H1 (cell line): ENCODE data around the gene ISL2. TPM values are rescaled to one million over a fixed set of nuclear protein-coding genes. Genes with fewer than 3 reads are reported as not detected.
"Not testable (repeated sequence)": the region's sequence is repeated elsewhere in the genome, so short reads cannot be mapped to it uniquely, and the experiment has no call there.

Experiments
- CTCF ChIA-PET: fragments of 300-600 bp; sonication (Branson Sonifier 250); formaldehyde crosslinking; loops from one replicate; lab custom pipeline; 2021; ENCODE audit not compliant: partially characterized antibody; lab: Charles Lee
- POLR2A ChIA-PET: fragments of 300-600 bp; sonication (Branson Sonifier 250); formaldehyde crosslinking; loops from one replicate; lab custom pipeline; 2021; ENCODE audit warnings: inconsistent platforms; ENCODE audit not compliant: partially characterized antibody; lab: Charles Lee
- DNase-seq, 2 experiments: peaks; one replicate each; pipeline versions ENCODE4 v3.0.0 to v3.0.0-alpha.2; 2010 to 2022; ENCODE audit warnings: low spot score in 2 of 2, low read depth in 1 of 2, mixed read lengths in 1 of 2
- FAIRE-seq: peaks from 2 replicates; lab custom pipeline; 2011; peaks lifted over from hg19 to GRCh38; lab: Jason Lieb, UNC
- H2AFZ ChIP-seq: 2 replicates; pipeline ENCODE4 v1.8.1; 2012; ENCODE audit warnings: low read length, inconsistent platforms
- H2AK5ac ChIP-seq: 2 replicates; pipeline ENCODE4 v1.6.1; 2013; ENCODE audit warnings: low read depth, low read length
- H2BK120ac ChIP-seq: replicated peaks from 2 replicates; pipeline ENCODE3; 2013; ENCODE audit warnings: low read depth, low read length, inconsistent platforms
- H2BK12ac ChIP-seq: 2 replicates; pipeline ENCODE4 v1.6.1; 2013; ENCODE audit warnings: low read depth, low read length
- H2BK15ac ChIP-seq: 2 replicates; pipeline ENCODE4 v1.6.1; 2013; ENCODE audit warnings: low read length
- H2BK20ac ChIP-seq: 2 replicates; pipeline ENCODE4 v1.6.1; 2013; ENCODE audit warnings: low read length
- H2BK5ac ChIP-seq: 2 replicates; pipeline ENCODE4 v1.6.1; 2013; ENCODE audit warnings: low read depth, low read length
- H3K14ac ChIP-seq: 2 replicates; pipeline ENCODE4 v1.6.1; 2013; ENCODE audit warnings: inconsistent platforms; ENCODE audit not compliant: insufficient read length
- H3K18ac ChIP-seq: 2 replicates; pipeline ENCODE4 v1.6.1; 2013; ENCODE audit warnings: low read length; ENCODE audit errors: extremely low read depth
- H3K23ac ChIP-seq: 2 replicates; pipeline ENCODE4 v1.6.1; 2013; ENCODE audit warnings: inconsistent platforms; ENCODE audit not compliant: insufficient read length
- H3K23me2 ChIP-seq: 2 replicates; pipeline ENCODE4 v1.6.1; 2013; ENCODE audit warnings: low read depth, low read length
- H3K27ac ChIP-seq: 2 replicates; pipeline ENCODE4 v1.6.1; 2011; ENCODE audit warnings: low read depth, low read length, inconsistent platforms
- H3K27me3 ChIP-seq, 4 experiments: replicated peaks in 1 of 4; 1 replicate in 1 of 4; 2 replicates in 3 of 4; pipeline versions ENCODE4 v1.6.1 to v1.8.1; 2011 to 2013; ENCODE audit warnings: low read length in 3 of 4, mild to moderate bottlenecking in 3 of 4, inconsistent platforms in 2 of 4, mixed read lengths in 2 of 4, moderate library complexity in 1 of 4; ENCODE audit not compliant: control insufficient read depth in 3 of 4, insufficient read depth in 3 of 4; ENCODE audit errors: extremely low read depth in 1 of 4
- H3K36me3 ChIP-seq, 4 experiments: 2 replicates each; pipeline versions ENCODE4 v1.6.1 to v1.8.1; 2011 to 2013; ENCODE audit warnings: mild to moderate bottlenecking in 4 of 4, low read length in 3 of 4, moderate library complexity in 2 of 4, control low read depth in 1 of 4, inconsistent platforms in 1 of 4; ENCODE audit not compliant: insufficient read depth in 4 of 4, control insufficient read depth in 2 of 4
- H3K4ac ChIP-seq: replicated peaks from 2 replicates; pipeline ENCODE3; 2013; ENCODE audit warnings: low read length, low read depth, mixed read lengths, inconsistent platforms; ENCODE audit not compliant: insufficient read length
- H3K4me1 ChIP-seq, 4 experiments: replicated peaks in 1 of 4; 1 replicate in 1 of 4; 2 replicates in 3 of 4; pipeline versions ENCODE4 v1.6.1 to v1.8.1; 2011 to 2013; ENCODE audit warnings: low read length in 3 of 4, inconsistent platforms in 2 of 4, mixed read lengths in 1 of 4; ENCODE audit not compliant: insufficient read depth in 4 of 4, control insufficient read depth in 3 of 4
- H3K4me2 ChIP-seq, 2 experiments: 2 replicates each; pipeline versions ENCODE4 v1.6.1 to v1.8.1; 2011 to 2013; ENCODE audit warnings: low read depth in 2 of 2, low read length in 2 of 2, control low read depth in 1 of 2, inconsistent platforms in 1 of 2, mild to moderate bottlenecking in 1 of 2; ENCODE audit not compliant: insufficient read depth in 1 of 2
- H3K4me3 ChIP-seq, 4 experiments: fragments of 200-600, 300-600 bp in 1 of 4; sonication (generic), shearing (Covaris generic), sonication (Bioruptor Twin) in 1 of 4; 2 replicates each; pipeline versions ENCODE4 v1.5.1 to v1.8.1; 2011 to 2016; ENCODE audit warnings: low read length in 4 of 4, low read depth in 3 of 4, control low read depth in 2 of 4, inconsistent platforms in 2 of 4, mild to moderate bottlenecking in 2 of 4, mixed read lengths in 1 of 4, moderate library complexity in 1 of 4; ENCODE audit not compliant: insufficient read depth in 2 of 4; ENCODE audit errors: extremely low read depth in 1 of 4
- H3K56ac ChIP-seq: replicated peaks from 2 replicates; pipeline ENCODE3; 2013; ENCODE audit warnings: low read depth, mild to moderate bottlenecking, mixed read lengths, low read length, inconsistent platforms; ENCODE audit not compliant: insufficient read length
- H3K79me1 ChIP-seq: 2 replicates; pipeline ENCODE4 v1.6.1; 2013; ENCODE audit warnings: low read depth, low read length, control low read depth
- H3K79me2 ChIP-seq, 2 experiments: 2 replicates each; pipeline versions ENCODE4 v1.6.1 to v1.8.1; 2012 to 2013; ENCODE audit warnings: low read length in 2 of 2, mild to moderate bottlenecking in 2 of 2, inconsistent platforms in 1 of 2; ENCODE audit not compliant: insufficient read depth in 2 of 2, control insufficient read depth in 1 of 2
- H3K9ac ChIP-seq, 4 experiments: replicated peaks in 1 of 4; 1 replicate in 1 of 4; 2 replicates in 3 of 4; pipeline versions ENCODE4 v1.6.1 to v1.8.1; 2011 to 2013; ENCODE audit warnings: low read depth in 3 of 4, low read length in 3 of 4, control low read depth in 2 of 4, mild to moderate bottlenecking in 2 of 4, moderate library complexity in 2 of 4, inconsistent platforms in 1 of 4; ENCODE audit errors: extremely low read depth in 1 of 4
- H3K9me3 ChIP-seq, 2 experiments: 2 replicates each; pipeline versions ENCODE4 v1.6.1 to v1.8.1; 2012 to 2013; ENCODE audit warnings: mild to moderate bottlenecking in 2 of 2, moderate library complexity in 2 of 2, control low read depth in 1 of 2, inconsistent platforms in 1 of 2, low read depth in 1 of 2, low read length in 1 of 2, mixed read lengths in 1 of 2; ENCODE audit not compliant: insufficient read depth in 2 of 2
- H4K20me1 ChIP-seq, 2 experiments: replicated peaks in 1 of 2; 2 replicates each; pipeline versions ENCODE3 to v1.8.1; 2011 to 2013; ENCODE audit warnings: inconsistent platforms in 2 of 2, low read length in 2 of 2, mild to moderate bottlenecking in 1 of 2; ENCODE audit not compliant: insufficient read depth in 2 of 2, control insufficient read depth in 1 of 2
- H4K5ac ChIP-seq: 2 replicates; pipeline ENCODE4 v1.6.1; 2013; ENCODE audit warnings: low read length, low read depth, mixed read lengths, inconsistent platforms; ENCODE audit not compliant: insufficient read length
- H4K8ac ChIP-seq: 2 replicates; pipeline ENCODE4 v1.8.0; 2013; ENCODE audit warnings: mild to moderate bottlenecking, moderate library complexity, low read length, inconsistent platforms; ENCODE audit not compliant: insufficient read depth; ENCODE audit errors: extremely low read depth
- H4K91ac ChIP-seq: replicated peaks from 2 replicates; pipeline ENCODE3; 2013; ENCODE audit warnings: low read length, mixed read lengths, inconsistent platforms; ENCODE audit not compliant: insufficient read length
- WGBS, 2 experiments: shearing (Covaris generic) in 1 of 2; methylation state at CpG; one replicate each; pipeline versions ENCODE4 v1.1.6 to v1.1.7; 2013 to 2015; ENCODE audit warnings: low lambda C conversion rate in 2 of 2, mixed read lengths in 2 of 2, inconsistent platforms in 1 of 2, low coverage in 1 of 2, missing lambda C conversion rate in 1 of 2; ENCODE audit not compliant: insufficient replicate concordance in 2 of 2, insufficient coverage in 1 of 2, insufficient read length in 1 of 2; ENCODE audit errors: extremely low coverage in 1 of 2, missing lambda C conversion rate in 1 of 2; 5-methylcytosine and 5-hydroxymethylcytosine counted together
- polyA plus RNA-seq, 7 experiments: library from polyadenylated mRNA; depleted of rRNA in 3 of 7; stranded (reverse) in 5 of 7; unstranded in 2 of 7; fragments of >200 nt in 5 of 7; fragments of 200-250 nt in 2 of 7; gene quantifications; 1 replicate in 5 of 7; 2 replicates in 1 of 7; 4 replicates in 1 of 7; pipeline versions ENCODE4 v1.2.1 to v1.2.3, GENCODE V29; 2011 to 2013; ENCODE audit warnings: missing spikeins in 2 of 7, mixed read lengths in 2 of 7
- total RNA-seq: library from RNA; stranded (reverse); fragmentation: NEBNext Ultra II Directional; extraction: Animal tissue kit (Norgen Biotek cat#: 25700); gene quantifications from 2 replicates; pipeline ENCODE4 v1.2.1, GENCODE V29; 2021

Gene ISL2
- total and polyA plus RNA-seq, 2 of the 8 experiments (the other 6 are each of a cell fraction or from before 2014, with no cell fraction given): 0.32 to 0.99 TPM

DNA sequence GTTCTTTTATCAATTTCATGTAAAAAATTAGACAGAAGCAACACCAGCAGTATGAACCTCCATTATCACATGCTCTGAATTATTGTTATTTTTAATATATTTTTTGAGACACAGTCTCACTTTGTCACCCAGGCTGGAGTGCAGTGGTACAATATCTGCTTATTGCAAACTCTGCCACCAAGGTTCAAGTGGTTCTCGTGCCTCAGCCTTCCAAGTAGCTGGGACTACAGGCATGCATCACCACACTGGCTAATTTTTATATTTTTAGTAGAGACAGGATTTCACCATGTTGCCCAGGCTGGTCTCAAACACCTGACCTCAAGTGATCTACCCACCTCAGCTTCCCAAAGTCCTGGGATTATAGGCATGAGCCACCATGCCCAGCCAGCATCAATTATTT, 42.1 kb upstream of the ISL2 start:
- not testable (repeated sequence) for H2BK12ac ChIP-seq, H4K91ac ChIP-seq, H2BK120ac ChIP-seq, H3K27me3 ChIP-seq, H3K4me3 ChIP-seq, H4K20me1 ChIP-seq, H3K27ac ChIP-seq, H3K23me2 ChIP-seq, H2AK5ac ChIP-seq, H3K9ac ChIP-seq, H2BK20ac ChIP-seq, H3K18ac ChIP-seq, H2AFZ ChIP-seq, H4K5ac ChIP-seq, H2BK5ac ChIP-seq, H3K36me3 ChIP-seq, H3K56ac ChIP-seq, H3K9me3 ChIP-seq, H4K8ac ChIP-seq, H3K4me1 ChIP-seq, H3K14ac ChIP-seq, H3K23ac ChIP-seq, DNase-seq, H3K79me1 ChIP-seq, H3K4ac ChIP-seq, H2BK15ac ChIP-seq, FAIRE-seq, H3K4me2 ChIP-seq
- WGBS, 2 experiments: 88% methylated on average over 1 of the region's 1 CpG; no CpG with 5 or more reads in 1 of the 2 experiments
- POLR2A ChIA-PET: interaction anchor here (1.4 kb wide), 1 partner anchor 17 kb away, joined by 4 read pairs; the partner anchor contains the start of gene ETFA
- CTCF ChIA-PET: interaction anchor here (1.1 to 2.3 kb wide), 6 partner anchors 10 to 146 kb away, joined by 3 to 9 read pairs (median 4); no protein-coding TSS in a partner anchor
- peaks cover 0 to 11% of the 10 kb centered on the region in 2 experiments; a peak in 2 of 4 replicates for H3K79me2 ChIP-seq
